Activated CD8-positive, alpha-beta T cell treated with anti-CD3 and anti-CD28 coated beads for 36 hours (primary cell): ENCODE measurements around the gene TTN. TPM values are rescaled to one million over a fixed set of nuclear protein-coding genes. Genes with fewer than 3 reads are reported as not detected.

Experiments
- ATAC-seq: fragments of 200-7000 bp; cut with Tn5 transposase; one replicate; pipeline ENCODE4 v1.10.0; 2021; ENCODE audit warnings: mild to moderate bottlenecking, moderate library complexity
- CTCF ChIA-PET: fragments of 350-600 bp; sonication (Branson Sonifier 250); formaldehyde crosslinking; loops from one replicate; lab custom pipeline; 2021; ENCODE audit warnings: antibody characterized with exemption; lab: Charles Lee
- POLR2A ChIA-PET: fragments of 350-600 bp; sonication (Branson Sonifier 250); formaldehyde crosslinking; loops from one replicate; lab custom pipeline; 2021; ENCODE audit warnings: antibody characterized with exemption; lab: Charles Lee
- DNase-seq: peaks from one replicate; pipeline ENCODE4 v3.0.0-alpha.2; 2020
- H3K27ac Mint-ChIP-seq: one replicate; pipeline ENCODE4 v1.8.0; 2021; ENCODE audit warnings: mild to moderate bottlenecking, mixed read lengths
- H3K27me3 Mint-ChIP-seq: one replicate; pipeline ENCODE4 v1.8.0; 2021; ENCODE audit warnings: mixed read lengths
- H3K36me3 Mint-ChIP-seq: one replicate; pipeline ENCODE4 v1.8.0; 2021; ENCODE audit warnings: low read depth, mixed read lengths
- H3K4me1 Mint-ChIP-seq: one replicate; pipeline ENCODE4 v1.8.0; 2021; ENCODE audit warnings: low read depth, mixed read lengths
- H3K4me3 Mint-ChIP-seq: one replicate; pipeline ENCODE4 v1.8.0; 2021; ENCODE audit warnings: mild to moderate bottlenecking, moderate library complexity, mixed read lengths
- H3K9me3 Mint-ChIP-seq: one replicate; pipeline ENCODE4 v1.8.0; 2021; ENCODE audit warnings: mixed read lengths
- intact Hi-C: fragments of 100-400 bp; cut with micrococcal nuclease; formaldehyde crosslinking; loops from one replicate; pipeline ENCODE4 v1.10.0; 2022
- total RNA-seq, 2 experiments: library from RNA; stranded (reverse); gene quantifications; one replicate each; pipeline ENCODE4 v1.2.3, GENCODE V29; 2021
- TF ChIP-seq, protein P1 (sequence below): fragments of 200-600 bp; IDR thresholded peaks from one replicate; pipeline ENCODE4 v1.8.0; 2022; ENCODE audit warnings: antibody characterized with exemption, mild to moderate bottlenecking

The TTN gene
- total RNA-seq, 2 experiments from 2014 or later, result 2.8 to 4.3 TPM

DNA sequence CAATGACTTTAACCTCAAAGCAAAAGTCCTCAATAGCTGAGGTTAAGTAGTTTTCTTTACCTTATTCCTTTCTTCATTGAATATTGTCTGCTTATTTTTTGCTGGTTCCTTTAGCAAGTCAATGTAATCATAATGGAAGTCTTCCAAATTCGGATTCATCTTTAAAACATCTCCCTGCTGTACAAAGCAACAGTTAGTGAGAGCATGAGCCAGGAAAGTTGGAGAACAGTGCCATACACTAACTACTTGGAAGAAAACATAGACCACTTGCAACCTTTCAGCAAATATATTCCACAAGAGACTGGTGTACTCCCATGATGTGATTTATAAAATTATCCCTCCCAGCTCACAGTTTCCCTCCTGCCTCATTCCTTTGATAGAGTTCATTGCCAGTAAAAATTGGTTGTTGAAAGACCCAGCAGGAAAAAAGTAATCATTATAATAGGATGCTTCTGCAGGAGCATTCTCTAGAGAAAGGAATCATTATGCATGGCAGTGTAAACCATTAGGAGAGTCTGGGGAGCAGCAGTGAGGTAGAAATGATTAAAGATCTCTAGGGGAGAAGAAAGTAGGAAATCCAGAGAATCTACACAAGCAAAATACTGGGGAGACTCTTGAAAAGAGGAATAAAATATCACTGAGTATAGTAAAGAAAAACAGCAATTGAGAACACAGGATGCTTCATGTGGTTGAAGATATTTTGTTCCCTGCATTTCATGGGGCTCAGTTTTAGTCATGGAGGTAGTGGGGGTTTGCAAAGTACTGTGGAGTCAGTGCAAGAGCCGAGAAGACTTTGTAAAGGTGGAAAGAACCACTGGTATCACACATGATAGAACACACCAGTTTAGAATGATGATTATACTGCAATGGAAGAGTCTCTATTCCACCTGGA, 38.6 kb upstream of the TTN start:
- H3K27ac Mint-ChIP-seq, result no peak overlapping the region
- peaks cover 13% of the 10 kb centered on the region for H3K36me3 Mint-ChIP-seq
- DNase-seq, result no peak
- H3K9me3 Mint-ChIP-seq, result no peaks in the 10 kb centered on the region
- intact Hi-C loops, result no loop called here
- POLR2A ChIA-PET, result no interaction called here
- TF ChIP-seq, protein P1, sequence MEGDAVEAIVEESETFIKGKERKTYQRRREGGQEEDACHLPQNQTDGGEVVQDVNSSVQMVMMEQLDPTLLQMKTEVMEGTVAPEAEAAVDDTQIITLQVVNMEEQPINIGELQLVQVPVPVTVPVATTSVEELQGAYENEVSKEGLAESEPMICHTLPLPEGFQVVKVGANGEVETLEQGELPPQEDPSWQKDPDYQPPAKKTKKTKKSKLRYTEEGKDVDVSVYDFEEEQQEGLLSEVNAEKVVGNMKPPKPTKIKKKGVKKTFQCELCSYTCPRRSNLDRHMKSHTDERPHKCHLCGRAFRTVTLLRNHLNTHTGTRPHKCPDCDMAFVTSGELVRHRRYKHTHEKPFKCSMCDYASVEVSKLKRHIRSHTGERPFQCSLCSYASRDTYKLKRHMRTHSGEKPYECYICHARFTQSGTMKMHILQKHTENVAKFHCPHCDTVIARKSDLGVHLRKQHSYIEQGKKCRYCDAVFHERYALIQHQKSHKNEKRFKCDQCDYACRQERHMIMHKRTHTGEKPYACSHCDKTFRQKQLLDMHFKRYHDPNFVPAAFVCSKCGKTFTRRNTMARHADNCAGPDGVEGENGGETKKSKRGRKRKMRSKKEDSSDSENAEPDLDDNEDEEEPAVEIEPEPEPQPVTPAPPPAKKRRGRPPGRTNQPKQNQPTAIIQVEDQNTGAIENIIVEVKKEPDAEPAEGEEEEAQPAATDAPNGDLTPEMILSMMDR, result no peak
- CTCF ChIA-PET, result no interaction called here
- ATAC-seq, result no peak
- H3K4me1 Mint-ChIP-seq, result no peaks in the 10 kb centered on the region
- no peak overlapping the region for H3K4me3 Mint-ChIP-seq
- H3K27me3 Mint-ChIP-seq, result no peaks in the 10 kb centered on the region

DNA sequence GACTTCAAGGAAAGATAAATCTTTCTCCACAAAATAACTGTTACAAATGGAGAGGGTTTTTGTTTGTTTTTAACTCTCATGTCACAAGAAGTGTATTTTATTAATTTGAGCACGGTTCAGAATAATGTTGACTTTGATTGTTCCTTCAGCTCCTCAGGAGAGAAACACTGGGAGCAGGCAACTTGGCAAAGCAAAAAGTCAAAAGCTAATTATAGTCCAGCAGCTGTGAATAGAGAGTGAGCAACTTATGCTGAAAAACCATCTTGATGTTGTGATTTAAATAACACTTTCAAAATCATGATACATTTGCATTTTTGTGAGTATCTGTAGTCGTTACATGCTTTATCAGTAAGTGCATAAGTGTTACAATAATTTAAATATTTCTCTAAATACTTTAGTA, 37.5 kb upstream of the TTN start:
- Mint-ChIP-seq H3K9me3 (no peaks in the 10 kb centered on the region), H3K4me1 (no peaks in the 10 kb centered on the region), H3K27me3 (no peaks in the 10 kb centered on the region), H3K27ac (no peak overlapping the region), H3K4me3 (no peak overlapping the region), H3K36me3 (peaks cover 15% of the 10 kb centered on the region)
- intact Hi-C loops, result no loop called here
- no peak for ATAC-seq
- TF ChIP-seq, protein P1, result no peak
- ChIA-PET POLR2A (no interaction called here), CTCF (no interaction called here)
- no peak for DNase-seq

DNA sequence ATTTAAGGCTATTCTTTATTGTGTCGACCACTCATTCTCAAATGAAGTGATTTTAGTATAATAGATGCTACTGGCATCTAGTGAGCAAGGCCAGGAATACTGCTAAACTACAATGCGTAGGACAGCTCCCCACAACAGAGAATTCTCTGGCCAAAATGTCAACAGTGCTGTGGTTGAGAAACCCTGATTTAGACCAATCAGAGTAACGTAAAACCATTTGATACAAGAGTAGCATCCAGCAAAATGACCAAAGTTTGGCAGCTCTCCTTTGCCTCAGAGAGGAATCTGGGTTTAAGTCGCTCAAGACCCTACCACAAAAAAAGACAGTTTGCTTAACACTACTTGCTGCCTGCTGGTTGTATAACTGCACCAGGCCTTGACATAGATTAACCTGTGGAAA, 37.0 kb upstream of the TTN start:
- TF ChIP-seq, protein P1, result no peak
- Mint-ChIP-seq H3K27ac (no peak overlapping the region), H3K4me1 (no peaks in the 10 kb centered on the region), H3K36me3 (peaks cover 16% of the 10 kb centered on the region), H3K4me3 (no peak overlapping the region), H3K9me3 (no peaks in the 10 kb centered on the region), H3K27me3 (no peaks in the 10 kb centered on the region)
- CTCF ChIA-PET, result no interaction called here
- ATAC-seq, result no peak
- no peak for DNase-seq
- POLR2A ChIA-PET, result no interaction called here
- intact Hi-C loops, result no loop called here

DNA sequence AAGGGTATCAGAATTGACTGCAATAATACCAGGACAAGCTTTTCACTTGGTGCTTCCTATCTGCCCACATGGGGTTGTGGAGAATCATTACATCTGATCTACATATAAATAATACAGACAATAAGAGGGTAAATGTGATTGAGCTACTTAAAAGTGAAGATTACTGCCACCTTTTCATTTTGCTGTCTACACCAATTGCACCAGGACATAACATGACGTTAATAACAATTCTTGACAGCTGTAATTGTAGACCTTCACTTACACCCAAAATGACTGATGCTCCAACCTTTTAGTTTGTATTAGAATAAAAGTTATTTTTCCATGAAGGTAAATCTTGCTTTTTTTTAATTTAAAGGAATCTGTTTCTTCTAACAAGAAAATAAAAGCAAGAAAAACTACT, 36.5 kb upstream of the TTN start:
- no peak overlapping the region for H3K4me3 Mint-ChIP-seq
- TF ChIP-seq, protein P1, result no peak
- ChIA-PET CTCF (no interaction called here), POLR2A (no interaction called here)
- no peaks in the 10 kb centered on the region for H3K4me1 Mint-ChIP-seq
- DNase-seq, result no peak
- H3K9me3 Mint-ChIP-seq, result no peaks in the 10 kb centered on the region
- intact Hi-C loops, result no loop called here
- no peak for ATAC-seq
- no peak overlapping the region for H3K27ac Mint-ChIP-seq
- peaks cover 13% of the 10 kb centered on the region for H3K36me3 Mint-ChIP-seq
- H3K27me3 Mint-ChIP-seq, result no peaks in the 10 kb centered on the region

DNA sequence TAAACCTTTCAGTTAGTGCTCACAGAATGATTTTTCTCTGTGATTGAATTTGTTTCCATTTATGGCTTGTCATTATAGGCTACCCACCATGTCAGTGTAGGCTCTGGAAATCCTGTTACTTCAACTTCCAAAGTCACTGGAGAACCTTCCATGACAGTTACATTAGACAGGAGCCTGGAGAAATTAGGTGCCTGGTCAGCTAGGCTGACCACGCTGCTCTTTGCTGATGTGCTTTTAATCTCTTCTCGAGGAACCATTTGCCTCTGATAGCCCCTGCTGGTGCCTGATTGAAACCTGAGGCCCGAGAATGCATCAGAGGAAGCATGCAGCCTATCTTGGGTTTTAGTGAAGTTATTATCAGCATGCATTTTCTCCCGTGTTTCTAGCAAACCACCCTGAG, 29.6 kb upstream of the TTN start:
- H3K36me3 Mint-ChIP-seq, result peaks cover 10% of the 10 kb centered on the region
- ATAC-seq (no peak), DNase-seq (no peak)
- ChIA-PET CTCF (interaction anchor here (1.3 kb wide), 1 partner anchor 40 kb away, joined by 4 read pairs; no protein-coding TSS in a partner anchor), POLR2A (no interaction called here)
- intact Hi-C loops, result no loop called here
- no peaks in the 10 kb centered on the region for H3K4me1 Mint-ChIP-seq
- no peak overlapping the region for H3K27ac Mint-ChIP-seq
- TF ChIP-seq, protein P1, result no peak
- H3K4me3 Mint-ChIP-seq, result no peak overlapping the region
- no peaks in the 10 kb centered on the region for H3K9me3 Mint-ChIP-seq
- H3K27me3 Mint-ChIP-seq, result no peaks in the 10 kb centered on the region
